HG03378 (cell line): ENCODE data around the gene AP2A1.

Source experiments
- ATAC-seq: cut with Tn5 transposase; IDR thresholded peaks from one replicate; pipeline ENCODE4 v1.9.1; 2021; ENCODE audit warnings: mild to moderate bottlenecking, moderate library complexity; ENCODE audit not compliant: unreplicated experiment

AP2A1 gene

DNA sequence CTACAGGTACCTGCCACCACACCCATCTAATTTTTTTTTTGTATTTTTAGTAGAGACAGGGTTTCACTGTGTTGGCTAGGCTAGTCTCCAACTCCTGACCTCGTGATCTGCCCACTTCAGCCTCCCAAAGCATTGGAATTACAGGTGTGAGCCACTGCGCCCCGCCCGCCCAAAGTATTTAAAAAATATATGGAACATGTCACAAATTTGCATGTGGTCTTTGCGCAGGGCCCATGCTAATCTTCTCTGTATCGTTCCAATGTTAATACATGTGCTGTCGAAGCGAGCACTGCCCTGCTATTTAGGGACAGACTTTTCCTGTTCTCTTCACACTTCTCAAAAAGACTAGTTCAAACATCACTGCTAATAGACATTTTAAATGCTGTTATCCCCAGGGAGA lies 2.5 kb upstream of the AP2A1 start:
- ATAC-seq, result no peak

DNA sequence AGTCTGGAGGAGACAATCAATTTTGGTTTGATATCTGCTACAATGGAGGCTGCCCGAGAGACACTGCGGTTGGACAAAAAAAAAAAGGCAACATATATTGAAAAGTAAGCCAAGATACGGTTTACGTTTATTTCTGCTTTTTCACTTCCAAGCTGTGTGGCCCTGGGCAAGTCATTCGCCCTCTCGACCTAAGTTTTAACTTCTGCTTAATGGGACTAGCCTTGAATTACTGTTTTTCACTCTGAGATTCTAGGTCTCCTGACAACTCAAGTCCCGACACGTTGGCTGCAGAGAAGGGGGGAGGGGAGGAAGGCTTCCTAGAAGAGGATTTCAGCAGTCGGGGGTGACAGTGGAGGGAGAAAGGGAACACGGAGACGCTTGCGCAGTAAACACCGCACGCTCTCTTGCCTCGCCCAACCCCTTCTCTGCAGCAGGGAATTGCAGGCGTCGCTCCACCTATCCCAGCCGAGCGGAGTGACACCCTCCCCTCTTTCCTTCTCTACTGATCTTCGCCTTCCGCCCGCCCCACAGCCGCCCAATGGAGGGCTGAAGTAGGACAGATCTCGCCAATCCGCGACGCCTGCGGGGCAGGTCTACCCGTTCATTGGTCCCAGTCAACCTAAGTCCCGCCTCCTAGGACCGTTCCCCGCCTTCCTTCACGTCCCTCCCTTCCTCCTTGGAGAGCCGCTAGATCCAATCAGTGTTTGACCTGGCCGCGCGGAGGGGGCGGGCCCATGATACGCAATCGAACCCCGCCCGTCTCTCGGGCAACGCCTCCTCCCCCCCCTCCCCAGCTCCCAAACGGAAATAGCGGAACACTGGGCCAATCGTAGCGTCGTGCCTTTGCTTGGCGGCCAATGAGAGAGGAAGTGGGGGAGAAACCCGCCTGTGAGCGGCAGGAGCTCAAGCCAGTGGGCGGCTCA lies 533 bp upstream of the AP2A1 start:
- peak; percentile 94 for ATAC-seq

DNA sequence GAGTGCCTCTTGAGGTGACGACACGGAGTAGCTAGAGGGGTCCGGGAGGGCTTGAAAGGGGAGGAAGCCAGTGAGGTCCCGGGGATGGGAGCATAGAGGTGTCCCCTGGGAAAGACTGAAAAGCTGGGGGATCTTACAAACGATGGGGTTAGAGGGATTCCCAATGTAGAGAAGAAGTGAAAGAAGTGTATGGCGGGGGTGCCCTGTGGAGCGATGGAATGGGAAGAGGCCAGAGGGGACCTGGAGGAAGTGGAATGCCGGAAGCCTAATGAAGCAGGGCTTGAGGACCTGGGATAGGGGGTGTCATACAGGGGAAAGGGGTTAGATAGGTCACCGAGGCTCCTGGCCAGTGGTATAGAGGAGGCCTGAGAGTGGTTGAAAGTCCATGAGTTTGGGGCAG lies 580 bp downstream of the AP2A1 start:
- ATAC-seq, result no peak

DNA sequence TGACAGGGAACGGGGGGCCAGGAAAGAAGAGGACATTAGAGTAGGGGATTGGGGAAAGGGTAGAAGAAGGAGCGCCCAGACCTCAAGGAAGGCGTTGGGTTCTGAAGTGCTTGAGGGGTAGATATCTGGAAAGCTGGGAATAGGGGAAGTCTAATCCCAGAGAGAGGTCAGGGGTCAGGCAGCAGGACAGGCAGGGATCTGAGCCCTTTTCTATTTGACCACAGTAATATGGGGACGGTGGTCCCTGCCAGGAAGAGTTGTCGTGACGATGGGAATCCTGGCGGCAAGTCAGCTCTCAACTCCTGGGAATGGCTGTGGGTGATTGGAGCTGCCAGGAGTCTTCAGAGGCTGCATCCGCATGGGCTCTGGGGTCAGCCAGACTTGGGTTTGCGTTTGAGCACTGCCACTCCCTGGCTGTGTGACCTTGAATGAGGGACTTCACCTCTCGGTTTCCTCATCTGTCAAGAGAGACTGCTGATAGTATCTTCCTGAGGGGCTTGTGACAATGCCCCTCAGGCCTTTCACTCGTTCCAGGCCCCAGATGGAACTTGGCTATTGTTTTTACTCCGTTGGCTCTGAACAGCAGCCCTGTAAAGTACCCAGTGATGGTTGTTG lies 1.3 kb downstream of the AP2A1 start:
- no peak for ATAC-seq

DNA sequence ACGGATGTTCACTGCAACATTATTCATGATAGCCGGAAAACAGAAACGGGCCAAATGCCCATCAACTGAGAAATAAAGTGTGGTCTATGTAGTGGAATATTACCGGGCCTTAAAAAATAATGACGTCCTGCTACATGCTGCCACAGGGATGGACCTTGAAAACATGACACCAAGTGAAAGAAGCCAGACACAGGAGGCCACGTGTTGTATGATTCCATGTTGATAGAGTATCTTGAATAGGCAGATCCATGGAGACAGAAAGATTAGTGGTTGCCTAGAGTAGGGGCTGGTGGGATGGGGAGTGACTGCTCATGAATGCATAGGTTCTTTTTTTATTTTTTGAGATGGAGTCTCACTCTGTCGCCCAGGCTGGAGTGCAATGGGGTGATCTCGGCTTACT lies 3.7 kb downstream of the AP2A1 start:
- no peak for ATAC-seq

DNA sequence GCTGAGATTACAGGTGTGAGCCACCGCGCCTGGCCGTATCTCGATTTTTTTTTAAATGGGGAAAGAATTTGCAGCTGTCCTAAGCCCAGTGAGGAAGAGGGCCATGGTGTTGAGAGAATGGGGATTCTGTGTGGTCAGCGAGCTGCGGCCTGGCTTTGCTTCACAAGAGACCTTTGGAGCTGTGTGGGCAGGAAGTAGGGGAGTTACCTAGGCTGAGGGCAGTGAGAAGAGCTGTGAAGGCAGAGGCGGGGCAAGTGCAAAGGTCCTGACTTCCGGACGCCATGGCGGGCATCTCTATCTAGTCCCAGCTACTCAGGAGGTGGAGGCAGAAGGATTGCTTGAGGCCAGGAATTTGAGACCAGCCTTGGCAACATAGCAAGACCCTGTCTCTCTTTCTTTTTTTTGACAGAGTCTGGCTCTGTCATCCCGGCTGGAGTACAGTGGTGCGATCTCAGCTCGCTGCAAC lies 4.9 kb downstream of the AP2A1 start:
- ATAC-seq, result no peak

DNA sequence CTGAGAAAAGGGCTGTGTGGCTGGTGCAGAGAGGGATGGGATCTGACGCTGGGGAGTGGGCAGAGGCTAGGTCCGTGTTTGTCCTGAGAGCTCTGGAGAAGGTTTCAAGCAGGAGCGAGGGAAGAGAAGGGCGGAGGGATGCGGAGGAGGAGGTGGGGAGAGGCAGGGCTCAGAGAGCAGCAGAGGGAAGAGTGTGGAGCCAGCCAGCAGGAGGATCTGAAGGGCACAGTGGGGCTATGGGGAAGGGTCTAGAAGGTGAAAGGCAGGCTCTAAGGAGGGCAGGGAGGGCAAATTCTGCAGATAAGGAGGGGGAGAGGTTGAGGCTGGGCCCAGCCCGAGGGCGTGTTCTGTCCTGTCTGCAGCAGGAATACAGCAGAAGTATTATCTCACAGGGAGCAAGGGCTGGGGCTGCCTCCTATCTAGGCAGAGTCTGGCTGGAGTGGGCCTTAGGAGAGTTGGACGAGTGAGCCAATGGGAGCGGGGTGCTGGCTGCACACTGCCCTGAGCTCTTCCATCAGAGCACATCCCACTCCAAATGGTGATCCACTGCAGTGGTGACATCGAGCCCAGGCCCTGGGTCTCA lies 6.1 kb downstream of the AP2A1 start:
- no peak for ATAC-seq

DNA sequence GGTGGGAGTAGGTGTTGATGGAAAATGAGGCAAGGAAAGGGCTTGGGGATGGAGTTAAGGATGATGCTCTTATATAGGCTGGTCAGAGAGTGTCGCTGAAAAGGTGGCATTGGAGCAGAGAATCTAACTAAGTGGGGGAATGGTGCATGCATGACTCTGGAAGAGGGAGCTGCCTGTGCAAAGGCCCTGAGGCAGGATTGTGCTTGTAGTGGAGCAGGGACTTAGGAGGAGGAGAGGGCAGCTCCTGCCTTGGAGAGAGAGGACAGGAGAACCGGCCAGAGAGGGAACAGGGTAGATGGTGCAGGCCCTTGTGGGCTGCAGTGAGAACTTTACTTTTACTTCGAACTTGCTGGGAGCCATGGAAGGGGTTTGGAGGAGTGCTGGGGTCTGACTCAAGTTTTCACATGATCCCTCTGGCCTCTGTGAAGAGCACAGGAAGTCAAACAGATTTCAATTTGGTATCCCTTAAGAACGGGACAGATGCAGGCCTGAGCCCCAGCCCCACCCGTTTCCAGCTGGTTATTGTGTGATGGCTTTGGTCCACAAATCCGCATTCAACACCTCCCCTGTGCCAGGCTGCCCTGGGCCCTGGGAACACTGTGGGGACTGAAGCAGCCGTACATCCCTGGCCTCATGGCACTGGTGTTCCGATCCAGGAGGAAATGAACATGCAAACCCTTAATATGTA lies 7.0 kb downstream of the AP2A1 start:
- ATAC-seq, result no peak

DNA sequence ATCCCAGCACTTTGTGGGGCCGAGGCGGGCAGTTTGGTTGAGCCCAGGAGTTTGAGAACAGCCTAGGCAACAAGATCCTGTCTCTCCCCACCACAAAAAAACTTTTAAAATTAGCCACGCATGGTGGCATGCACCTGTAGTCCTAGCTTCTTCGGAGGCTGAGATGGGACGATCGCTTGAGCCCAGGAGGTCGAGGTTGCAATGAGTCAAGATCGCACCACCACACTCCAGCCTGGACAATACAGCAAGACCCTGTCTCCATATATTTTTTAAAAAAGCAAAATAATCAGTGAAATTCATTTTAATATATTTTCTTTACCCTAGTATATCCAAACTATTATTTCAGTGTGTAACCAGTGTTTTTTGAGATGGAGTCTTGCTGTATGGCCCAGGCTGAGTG lies 8.2 kb downstream of the AP2A1 start:
- no peak for ATAC-seq

DNA sequence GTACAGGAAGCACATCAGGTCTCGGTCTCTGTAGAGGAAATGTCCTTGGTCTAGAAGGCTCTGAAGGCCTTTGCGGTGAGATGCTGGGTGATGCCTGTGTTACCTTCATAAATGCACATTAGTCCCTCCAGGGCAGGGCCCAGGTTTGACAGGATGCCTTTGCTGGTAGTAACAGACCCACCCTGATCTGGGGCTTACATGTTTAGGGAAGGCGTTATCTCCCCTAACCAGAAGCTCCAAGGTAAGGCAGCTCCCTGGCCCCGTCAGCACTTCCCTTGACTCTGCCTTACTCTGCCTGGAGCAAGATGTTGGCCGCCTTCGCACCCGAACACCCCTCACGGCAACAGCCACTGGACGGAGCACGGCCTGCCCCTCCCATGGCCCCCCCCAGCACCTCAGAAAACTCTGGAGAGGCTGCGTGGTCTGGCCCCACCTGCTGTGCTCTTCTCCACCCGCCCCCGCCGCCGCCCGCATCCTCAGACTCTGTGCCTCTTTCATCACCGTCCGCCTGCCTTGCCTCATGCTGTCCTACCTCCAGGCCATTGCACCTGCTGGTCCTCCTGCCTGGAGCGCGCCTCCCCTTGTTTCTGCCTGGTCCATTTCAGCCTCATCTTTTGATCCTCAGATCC lies 9.1 kb downstream of the AP2A1 start:
- no peak for ATAC-seq

DNA sequence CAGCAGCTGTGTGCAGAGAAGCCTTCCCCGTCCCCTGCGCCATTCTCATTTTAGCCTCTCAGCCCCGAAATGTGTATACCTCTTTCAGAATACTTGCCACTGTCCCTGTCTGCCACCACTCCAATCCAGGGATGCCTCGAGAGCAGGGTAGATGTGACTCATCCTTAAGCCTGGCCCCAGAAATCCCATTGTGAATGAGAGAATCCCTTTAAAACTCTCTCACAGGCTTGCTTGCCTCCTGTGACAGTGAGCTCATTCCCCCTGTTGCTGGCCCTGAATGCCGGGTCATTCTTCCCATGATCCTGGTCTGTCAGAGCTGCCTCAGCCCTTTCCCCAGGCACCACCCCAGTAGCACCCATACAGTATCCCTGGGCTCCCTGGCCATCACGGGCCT lies 9.6 kb downstream of the AP2A1 start:
- ATAC-seq, result no peak

DNA sequence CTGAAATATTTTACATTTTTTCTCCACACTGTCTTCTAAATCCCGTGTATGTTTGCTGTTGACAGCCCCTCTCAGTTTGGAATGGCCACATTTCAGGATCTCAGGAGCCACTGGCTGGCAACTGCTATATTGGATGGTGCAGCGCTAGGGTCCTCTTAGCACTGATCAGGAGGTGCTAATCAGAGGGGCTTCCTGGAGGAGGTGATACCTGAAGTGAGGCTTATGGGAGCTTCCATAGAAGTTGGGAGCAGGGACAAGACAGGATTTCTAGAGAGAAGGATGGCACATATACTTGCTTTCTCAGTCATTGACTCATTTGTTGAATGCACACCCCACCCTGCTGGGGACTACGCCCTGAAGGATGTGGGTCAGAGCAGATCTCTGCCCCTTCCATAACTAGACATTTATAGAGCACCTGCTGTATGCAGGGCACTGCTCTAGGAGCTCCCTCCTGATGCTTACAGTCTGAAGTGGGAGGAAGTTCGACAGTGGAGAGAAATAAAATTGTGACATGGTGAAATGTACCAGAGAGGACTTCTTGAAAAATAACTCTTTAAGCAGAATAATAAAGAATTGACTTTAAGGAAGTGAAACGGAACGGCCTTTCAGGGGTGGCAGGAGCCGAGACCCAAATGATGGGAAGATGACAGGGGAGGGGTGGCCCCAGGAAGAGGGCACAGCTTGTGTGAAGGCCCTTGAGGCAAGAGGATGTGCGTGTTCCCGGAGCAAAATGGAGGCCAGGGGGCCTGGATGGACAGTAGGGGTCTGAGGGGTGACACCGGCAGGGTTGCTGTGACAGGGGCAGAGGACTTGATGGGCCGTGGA lies 13.1 kb downstream of the AP2A1 start:
- ATAC-seq, result no peak

DNA sequence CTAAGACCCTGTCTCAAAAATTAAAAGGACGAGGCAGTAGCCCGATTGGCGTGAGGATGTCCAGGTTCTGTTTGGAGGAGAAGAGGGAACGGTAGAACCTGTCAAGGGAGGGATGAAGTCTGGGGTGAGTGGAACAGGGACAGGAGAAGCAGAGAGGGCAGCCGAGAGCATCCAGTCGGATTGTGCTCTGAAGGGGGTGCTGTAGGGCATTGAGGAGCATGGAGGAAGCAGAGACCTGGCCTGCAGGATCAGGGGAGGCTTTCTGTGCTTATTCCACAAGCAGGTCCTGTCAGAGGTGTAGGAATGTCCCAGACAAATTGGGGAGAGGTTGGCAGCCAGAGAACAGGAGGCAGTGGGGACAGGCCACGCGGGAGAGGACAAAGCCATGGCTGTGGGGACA lies 14.1 kb downstream of the AP2A1 start:
- ATAC-seq, result no peak

DNA sequence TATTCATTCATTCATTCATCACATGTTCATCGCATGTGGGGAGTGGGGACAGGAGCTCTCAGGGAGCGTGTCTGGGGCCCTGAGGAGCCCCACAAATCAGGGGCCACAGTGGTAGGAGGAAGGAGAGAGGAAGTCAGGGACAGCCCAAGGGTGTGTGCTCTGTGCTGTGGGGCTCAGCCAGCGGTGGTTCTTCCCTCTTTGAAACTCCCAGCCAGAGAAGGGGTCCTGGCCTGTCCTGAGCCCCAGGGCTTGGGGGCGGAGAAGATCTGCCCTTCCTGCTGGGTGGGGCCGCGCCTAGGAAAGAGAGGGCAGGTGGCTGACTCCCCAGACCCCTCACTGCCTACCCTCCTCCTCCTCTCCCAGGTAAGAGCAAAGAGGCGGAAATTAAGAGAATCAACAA lies 14.6 kb downstream of the AP2A1 start:
- ATAC-seq, result no peak

DNA sequence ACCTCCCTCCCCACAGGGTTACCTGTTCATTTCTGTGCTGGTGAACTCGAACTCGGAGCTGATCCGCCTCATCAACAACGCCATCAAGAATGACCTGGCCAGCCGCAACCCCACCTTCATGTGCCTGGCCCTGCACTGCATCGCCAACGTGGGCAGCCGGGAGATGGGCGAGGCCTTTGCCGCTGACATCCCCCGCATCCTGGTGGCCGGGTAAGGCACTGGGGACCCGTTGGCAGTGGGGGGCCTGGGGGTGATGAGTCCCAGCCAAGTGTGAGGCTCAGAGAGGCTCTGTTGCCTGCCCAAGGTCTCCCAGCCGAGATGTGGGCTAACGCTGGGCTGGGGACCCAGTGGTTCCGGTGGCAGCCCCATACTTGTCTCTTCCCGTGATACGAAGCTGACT lies 15.7 kb downstream of the AP2A1 start:
- ATAC-seq, result no peak

DNA sequence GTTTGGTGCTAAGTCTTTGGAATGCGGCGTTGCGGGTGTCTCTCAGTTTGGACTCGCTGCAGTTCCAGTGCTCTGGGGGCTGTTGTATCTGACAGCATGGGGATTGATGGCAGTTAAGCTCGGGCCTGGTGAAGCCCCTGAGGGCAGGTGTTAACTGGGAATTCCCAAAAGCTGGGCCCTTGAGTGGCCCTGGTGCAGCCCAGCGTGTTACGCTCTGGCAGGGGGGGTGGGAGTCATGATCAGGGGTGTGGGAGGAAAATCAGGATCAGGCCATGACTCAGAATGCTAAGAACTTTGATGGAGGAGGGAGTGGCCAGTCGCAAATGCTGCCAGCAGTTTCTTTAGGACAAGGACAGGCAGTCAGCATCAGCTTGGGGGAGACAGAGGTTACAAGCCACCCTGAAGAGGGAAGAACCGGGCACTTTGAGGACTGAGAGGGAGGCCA lies 19.6 kb downstream of the AP2A1 start:
- ATAC-seq, result no peak

DNA sequence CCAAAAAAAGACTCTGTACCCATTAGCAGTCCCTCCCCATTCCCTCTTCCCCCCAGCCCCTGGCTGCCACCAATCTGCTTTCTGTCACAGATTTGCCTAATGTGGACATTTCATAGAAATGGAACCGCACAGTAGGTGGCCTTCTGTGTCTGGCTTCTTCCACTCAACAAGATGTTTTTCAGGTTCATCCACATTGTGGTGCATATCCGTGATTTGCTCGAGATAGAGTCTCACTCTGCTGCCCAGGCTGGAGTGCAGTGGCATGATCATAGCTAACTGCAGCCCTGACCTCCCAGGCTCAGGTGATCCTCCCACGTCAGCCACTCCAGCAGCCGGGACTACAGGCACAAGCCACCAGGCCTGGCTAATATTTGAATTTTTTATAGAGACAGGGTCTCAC lies 20.9 kb downstream of the AP2A1 start:
- no peak for ATAC-seq

DNA sequence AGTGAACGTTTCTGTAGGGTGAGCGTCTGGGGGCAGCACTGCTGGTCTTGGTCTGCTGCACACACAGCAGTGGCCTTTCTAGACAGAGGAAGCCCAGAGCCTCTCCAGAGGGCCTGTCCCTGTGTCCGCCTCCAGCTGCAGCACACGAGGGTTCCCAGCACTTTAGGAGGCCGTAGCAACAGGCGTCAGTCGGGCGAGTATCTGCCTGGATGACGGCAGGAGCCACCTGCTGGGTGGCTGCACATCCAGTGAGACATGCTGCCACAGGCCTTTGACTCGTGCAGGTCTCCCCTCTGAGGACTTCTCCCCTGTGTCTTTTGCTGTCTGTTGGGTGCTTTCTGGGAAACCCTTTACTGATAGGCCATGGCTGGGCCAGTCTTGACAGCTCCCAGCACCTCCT lies 22.1 kb downstream of the AP2A1 start:
- ATAC-seq, result no peak

DNA sequence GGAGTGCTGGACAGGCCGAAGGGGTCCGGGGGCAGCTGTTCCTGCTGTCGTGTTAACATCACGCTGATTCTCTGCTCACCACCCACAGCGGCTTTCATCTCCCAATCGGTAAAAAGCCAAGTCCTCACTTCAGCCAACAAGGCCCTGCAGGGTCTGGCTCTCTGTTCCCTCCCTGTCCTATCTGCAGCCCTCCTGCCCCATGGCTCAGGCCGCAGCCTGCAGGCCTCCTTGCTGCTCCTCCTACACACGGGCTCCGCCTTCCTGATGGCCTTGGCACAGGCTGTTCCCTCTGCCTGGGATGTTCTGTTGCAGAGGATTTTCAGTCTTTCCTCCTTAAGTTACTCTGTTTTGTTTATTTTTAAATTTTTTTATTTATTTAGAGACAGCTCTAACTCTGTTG lies 24.1 kb downstream of the AP2A1 start:
- ATAC-seq, result no peak

DNA sequence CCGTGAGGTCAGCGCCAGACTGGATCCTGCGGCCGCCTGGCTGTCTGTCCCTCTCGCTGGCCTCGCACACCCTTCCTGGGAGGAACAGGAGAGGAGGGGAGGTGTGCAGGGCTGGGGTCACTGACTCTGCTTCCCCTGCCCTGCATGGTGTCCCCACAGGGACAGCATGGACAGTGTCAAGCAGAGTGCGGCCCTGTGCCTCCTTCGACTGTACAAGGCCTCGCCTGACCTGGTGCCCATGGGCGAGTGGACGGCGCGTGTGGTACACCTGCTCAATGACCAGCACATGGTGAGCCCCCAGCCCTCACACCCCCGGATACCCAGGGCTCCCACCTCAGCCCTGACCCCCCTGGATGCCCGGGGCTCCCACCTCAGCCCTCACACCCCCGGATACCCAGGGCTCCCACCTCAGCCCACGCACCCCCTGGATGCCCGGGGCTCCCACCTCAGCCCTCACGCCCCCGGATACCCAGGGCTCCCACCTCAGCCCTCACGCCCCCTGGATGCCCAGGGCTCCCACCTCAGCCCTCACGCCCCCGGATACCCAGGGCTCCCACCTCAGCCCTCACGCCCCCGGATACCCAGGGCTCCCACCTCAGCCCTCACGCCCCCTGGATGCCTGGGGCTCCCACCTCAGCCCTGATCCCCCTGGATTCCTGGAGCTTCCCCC lies 25.1 kb downstream of the AP2A1 start:
- no peak for ATAC-seq
